Activated gamma-delta T cell (primary cell): ENCODE measurements around the gene TIMD4.
"Not testable (repeated sequence)": the region's sequence is repeated elsewhere in the genome, so short reads cannot be mapped to it uniquely, and the experiment has no call there.

Experiments
- DNase-seq: peaks from one replicate; lab custom pipeline; 2025; lab: John Stamatoyannopoulos, UW
- total RNA-seq, 2 donors: gene quantifications; one replicate each; lab custom pipeline; 2026; lab: John Stamatoyannopoulos, UW

The TIMD4 gene
- total RNA-seq: 0.44 to 0.92 reads per million in 2 donors

DNA sequence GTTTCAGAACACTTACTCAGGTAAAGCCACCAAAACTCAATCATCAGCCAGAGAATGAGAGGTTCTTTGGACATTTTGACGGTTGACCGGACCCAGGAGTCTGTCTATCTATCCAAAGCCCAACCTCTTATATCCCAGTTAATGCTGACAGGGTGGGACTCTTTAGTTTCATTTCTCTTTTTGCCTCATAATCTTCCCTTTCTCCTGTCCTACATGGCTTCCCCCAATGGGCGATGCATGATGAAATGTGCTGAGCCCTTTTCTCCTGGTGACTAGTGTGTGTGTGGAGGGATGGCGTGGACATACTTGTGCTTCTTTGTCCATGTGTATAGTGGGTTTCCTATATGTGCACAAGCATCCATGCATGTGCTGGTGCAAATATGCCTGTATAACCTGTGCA, at the start of gene TIMD4:
Gene TIMD4 (minus strand): TSS at position 102 of the 400 bp plus-strand sequence. CDS start 28 bp downstream, at position 74.
- no peak for DNase-seq

GRCh38 chr5:157006262-157006661, 43.2 kb upstream of the TIMD4 start:
- no peak for DNase-seq

- DNase-seq: no peak
Observed at GRCh38 chr5:157004893-157005551, 42.0 kb upstream of the TIMD4 start.

- no peak for DNase-seq
Observed at GRCh38 chr5:156991714-156992113, 28.7 kb upstream of the TIMD4 start.

- DNase-seq: no peak
Observed at GRCh38 chr5:156984064-156984463, 21.0 kb upstream of the TIMD4 start.

- DNase-seq: no peak
Observed at GRCh38 chr5:156981481-156981880, 18.5 kb upstream of the TIMD4 start.

DNA sequence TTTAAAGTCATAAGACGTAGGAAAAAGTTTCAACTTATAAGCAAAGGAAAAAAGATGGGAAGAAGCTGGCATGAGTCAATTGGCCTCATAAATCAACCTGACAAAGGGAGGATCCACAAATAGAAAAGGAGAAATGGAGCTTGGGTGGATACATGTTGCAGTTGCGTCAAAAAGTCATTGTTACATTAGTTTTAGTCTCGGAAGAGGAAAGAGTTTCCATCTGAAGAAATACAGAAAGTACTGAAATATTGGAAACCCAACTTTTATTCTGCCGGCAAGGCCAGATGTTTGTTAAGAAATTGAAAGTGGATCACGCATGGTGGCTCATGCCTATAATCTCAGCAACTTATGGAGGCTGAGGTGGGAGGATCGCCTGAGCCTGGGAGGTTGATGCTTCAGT, 11.3 kb upstream of the TIMD4 start:
- no peak for DNase-seq

DNA sequence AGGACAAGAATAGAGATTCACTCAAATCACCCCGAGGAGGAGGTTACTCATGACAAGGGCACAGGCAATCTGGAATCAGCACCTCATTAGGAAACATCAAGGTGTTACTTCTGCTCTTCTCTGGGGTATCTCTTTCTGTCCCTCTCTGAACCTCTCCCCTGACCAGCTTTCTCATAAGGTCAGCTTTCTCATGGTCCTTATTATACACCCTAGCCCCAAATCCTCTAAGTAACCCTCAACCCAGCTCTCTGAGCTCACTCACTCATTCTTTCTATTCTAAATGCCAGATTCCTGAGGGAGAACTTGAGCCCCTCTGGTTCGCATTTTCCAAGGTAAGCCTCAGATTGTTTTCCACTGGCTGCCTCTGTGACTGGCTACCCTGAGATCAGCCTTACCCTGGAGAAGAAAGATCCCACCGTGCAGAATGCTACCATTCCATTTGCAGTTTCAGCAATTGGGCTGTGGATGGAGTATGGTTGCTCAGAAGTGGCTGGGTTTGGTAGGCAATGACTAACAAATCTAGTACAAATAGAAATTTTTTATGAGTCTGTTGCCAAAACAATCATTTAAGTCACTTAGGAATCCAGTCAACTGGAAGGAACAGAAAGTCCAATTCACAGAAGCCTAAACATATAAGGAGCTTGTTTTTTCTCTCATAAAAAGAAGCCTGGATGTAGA, 9.0 kb upstream of the TIMD4 start:
- DNase-seq: no peak

- DNase-seq: no peak
Observed at GRCh38 chr5:156971415-156971814, 8.4 kb upstream of the TIMD4 start.

- DNase-seq: not testable (repeated sequence)
Observed at GRCh38 chr5:156967386-156967785, 4.4 kb upstream of the TIMD4 start.

DNA sequence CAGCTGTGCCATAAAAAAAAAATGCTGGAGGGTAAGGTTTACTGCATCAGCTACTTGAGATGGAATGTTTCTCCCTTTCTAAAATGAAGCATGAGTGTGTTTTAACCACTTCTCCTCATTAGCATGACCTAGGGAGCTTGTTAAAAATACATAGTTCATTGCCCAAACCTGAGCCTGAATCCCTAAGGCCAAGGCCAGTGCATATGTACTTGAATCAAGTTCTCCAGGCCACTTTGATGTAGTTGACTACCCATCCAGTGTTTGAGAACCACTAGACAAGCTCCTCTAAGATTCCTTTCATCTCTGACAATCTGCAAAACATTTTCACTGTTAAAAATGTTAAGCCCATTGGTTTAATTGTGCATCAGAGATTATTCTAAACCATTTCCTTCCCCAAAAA, 6.7 kb downstream of the TIMD4 start:
- DNase-seq: no peak

GRCh38 chr5:156951359-156951758, 11.7 kb downstream of the TIMD4 start:
- DNase-seq: no peak

DNA sequence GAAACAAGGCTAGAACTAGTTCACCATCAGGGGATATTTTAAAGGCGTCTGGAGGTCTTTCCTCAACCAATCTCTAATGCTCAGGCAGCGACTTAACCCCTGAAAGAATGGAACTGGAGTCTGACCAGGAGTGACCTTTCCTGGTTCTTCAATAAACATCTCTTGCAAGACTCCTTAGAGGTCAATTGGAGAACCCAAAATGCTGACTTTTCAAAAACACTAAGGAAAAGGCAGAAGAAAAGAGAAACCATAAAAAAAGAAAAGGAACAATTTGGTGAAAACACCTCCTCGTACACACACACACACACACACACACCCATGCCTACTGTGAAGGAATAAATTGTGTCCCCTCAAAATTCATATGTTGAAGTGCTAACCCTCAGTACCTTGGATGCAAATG, 12.3 kb downstream of the TIMD4 start:
- DNase-seq: no peak

DNA sequence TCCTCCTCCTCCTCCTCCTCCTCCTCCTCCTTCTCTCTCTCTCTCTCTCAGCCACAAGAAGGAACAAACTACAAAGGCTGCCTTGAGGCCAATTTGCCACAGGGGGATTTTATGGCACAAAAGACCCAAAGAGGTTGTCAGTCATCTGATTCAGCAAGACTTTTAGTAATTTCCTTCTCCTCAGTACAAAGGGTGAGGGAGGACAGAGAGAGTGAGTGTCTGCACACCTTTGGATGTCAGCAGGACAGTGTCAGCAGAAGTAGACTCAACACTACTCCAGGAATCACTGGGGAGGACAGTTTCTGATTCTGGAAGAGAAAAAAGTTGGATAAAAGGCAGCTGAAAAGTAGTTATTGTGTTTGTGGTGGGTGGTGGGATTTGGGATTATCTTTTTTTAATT, 13.6 kb downstream of the TIMD4 start:
- no peak for DNase-seq

GRCh38 chr5:156947925-156948324, 15.1 kb downstream of the TIMD4 start:
- no peak for DNase-seq

DNA sequence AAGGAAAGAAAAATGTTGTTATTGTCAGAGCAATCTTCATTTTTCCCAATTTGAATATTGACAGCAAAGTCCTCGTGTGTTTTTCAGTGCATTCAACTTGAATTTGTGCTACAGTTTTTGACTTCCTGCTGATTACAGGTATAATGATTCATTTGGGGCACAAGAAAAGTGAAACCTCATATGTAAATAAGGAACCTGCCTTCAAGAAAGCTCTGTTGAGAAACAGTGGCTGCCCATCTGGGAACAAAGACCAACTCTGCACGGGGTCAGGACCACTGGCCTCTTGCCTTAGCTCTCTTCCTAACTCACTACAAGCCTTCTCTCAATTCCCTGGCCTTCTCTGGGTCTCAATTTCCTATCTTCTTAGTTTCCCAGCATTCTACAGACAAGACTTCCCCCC, 21.0 kb downstream of the TIMD4 start:
- no peak for DNase-seq

DNA sequence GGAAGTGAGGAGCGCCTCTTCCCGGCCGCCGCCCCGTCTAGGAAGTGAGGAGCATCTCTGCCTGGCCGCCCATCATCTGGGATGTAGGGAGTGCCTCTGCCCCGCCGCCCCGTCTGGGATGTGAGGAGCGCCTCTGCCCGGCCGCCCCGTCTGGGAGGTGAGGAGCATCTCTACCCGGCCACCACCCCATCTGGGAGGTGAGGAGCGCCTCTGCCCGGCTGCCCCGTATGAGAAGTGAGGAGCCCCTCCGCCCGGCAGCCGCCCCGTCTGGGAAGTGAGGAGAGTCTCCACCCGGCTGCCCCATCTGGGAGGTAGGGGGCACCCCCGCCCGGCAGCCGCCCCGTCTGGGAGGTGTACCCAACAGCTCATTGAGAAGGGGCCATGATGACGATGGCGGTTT, 22.6 kb downstream of the TIMD4 start:
- not testable (repeated sequence) for DNase-seq

- no peak for DNase-seq
Observed at GRCh38 chr5:156936972-156937371, 26.1 kb downstream of the TIMD4 start.

- DNase-seq: no peak
Observed at GRCh38 chr5:156934450-156935211, 28.4 kb downstream of the TIMD4 start.

- no peak for DNase-seq
Observed at GRCh38 chr5:156929366-156929948, 33.6 kb downstream of the TIMD4 start.

GRCh38 chr5:156927545-156927944, 35.5 kb downstream of the TIMD4 start:
- no peak for DNase-seq

DNA sequence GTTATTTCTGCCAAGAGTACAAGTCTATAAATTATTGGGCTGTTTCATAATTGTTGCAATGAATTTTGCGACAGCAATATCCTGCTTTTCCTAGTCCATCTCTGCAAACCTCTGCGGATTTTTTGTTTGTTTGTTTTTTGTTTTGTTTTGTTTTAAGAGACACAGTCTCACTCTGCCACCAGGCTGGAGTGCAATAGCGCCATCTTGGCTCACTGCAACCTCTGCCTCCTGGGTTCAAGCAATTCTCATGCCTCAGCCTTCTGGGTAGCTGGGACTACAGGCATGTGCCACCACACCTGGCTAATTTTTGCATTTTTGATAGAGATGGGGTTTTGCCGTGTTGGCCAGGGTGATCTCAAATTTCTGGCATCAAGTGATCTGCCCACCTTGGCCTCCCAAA, 37.3 kb downstream of the TIMD4 start:
- DNase-seq: not testable (repeated sequence)
